Fibroblast of skin of right biceps (primary cell): ENCODE data around the gene ZNF777.
"Not testable (repeated sequence)": the region's sequence is repeated elsewhere in the genome, so short reads cannot be mapped to it uniquely, and the experiment has no call there.

Experiments used
- DNase-seq: peaks from one replicate; pipeline ENCODE4 v3.0.0-alpha.2; 2013

ZNF777 gene

DNA sequence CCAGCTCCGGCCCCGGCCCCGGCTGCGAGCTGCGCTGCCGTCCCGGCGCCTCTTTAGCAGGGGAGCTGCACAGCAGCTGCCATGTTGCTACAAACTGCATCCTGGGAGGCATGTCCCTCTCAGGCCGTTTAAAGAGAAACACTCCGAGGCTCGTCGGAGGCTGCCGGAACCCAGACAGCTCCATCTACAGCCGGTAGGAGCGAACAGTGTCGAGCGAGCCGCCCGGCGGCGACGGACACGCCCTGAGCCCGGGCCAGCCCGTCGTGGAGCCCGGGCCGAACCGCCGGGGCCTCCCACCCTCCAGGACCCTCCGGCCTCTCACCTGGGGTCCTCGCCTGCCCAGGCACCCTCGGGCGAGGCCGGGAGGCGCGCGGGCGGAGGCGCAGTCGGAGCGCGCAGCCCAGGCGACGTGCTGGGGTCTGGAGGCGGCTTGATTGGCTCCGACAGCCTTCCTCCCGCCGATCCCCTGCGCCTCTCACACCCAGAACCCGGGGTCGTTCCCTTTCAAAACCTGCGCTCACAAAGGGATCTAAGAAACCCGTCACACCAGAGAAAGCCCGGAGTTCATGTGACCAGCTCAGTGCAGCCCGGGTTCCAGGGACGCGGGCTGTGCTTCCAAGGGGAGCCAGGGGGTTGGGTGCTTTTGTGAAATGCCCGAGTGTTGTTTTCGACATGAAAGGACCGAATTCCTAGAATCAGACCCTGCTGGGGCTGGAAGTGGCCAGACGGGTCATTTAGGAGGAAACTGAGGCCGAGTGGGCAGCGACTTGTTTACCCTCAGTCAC is at the start of gene ZNF777:
ZNF777 (minus strand) TSS at position 570 of the 785 bp plus-strand sequence. CDS start 5,040 bp downstream, outside the sequence.
- peak; percentile 90 for DNase-seq

GRCh38 chr7:149510248-149510647 is 49.4 kb upstream of the ZNF777 start:
- no peak for DNase-seq

GRCh38 chr7:149509774-149510173 is 48.9 kb upstream of the ZNF777 start:
- no peak for DNase-seq

- DNase-seq, result no peak
Measured at GRCh38 chr7:149505551-149505950, 44.7 kb upstream of the ZNF777 start.

GRCh38 chr7:149501651-149502050 is 40.8 kb upstream of the ZNF777 start:
- no peak for DNase-seq

DNA sequence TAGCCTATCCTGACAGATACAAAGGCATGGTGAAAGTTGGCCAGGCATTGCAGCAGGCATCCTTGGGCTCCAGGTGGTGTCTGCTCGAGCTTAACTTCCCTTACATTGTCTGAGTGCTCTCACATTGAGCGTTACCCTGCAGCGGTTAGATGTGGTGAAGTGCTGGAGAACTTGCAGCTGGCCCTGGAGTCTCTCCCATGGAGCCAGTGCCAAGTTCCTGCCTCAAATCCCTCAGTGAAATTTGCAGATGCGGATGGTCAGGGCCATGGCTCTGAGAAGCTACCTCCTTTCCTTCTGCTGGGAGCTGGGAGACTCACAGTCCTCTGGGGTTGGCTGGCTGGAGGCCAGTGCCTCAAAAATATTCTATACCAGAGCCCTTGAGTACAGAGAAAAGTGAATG is 40.0 kb upstream of the ZNF777 start:
- DNase-seq, result no peak

DNA sequence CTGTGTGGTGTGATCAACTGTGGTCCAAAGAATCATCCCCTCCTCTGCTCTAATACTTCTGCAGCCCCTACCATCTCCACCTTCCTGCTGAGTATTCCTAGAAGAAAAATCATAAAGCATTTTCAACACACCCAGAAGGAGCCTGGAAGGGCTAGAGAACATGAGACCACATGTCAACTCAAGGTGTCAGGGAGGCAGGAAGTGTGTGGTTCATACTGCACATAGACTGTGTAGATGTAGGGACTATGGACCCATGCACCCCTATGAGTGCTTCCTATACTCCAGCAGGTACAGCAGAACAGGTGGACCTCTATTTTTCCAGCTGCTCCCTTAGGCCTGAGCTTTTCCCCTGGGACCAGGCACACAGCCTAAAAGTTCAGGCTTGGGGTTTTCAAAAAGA is 39.3 kb upstream of the ZNF777 start:
- DNase-seq, result no peak

- DNase-seq, result no peak
Measured at GRCh38 chr7:149498811-149499210, 37.9 kb upstream of the ZNF777 start.

- DNase-seq, result peak; percentile 86
Measured at GRCh38 chr7:149497467-149498261, 36.8 kb upstream of the ZNF777 start, which contains the start of gene ZNF746. TSS of gene ZNF746 (minus strand) at chr7:149497809. CDS start at chr7:149497536, 273 bp downstream.

GRCh38 chr7:149496642-149497391 is 36.0 kb upstream of the ZNF777 start:
- peak; percentile 38 for DNase-seq

- peak; percentile 84 for DNase-seq
Measured at GRCh38 chr7:149495785-149496641, 35.2 kb upstream of the ZNF777 start.

- DNase-seq, result no peak
Measured at GRCh38 chr7:149494738-149495368, 34.0 kb upstream of the ZNF777 start.

- DNase-seq, result not testable (repeated sequence)
Measured at GRCh38 chr7:149493975-149494374, 33.1 kb upstream of the ZNF777 start.

- no peak for DNase-seq
Measured at GRCh38 chr7:149493366-149493765, 32.5 kb upstream of the ZNF777 start.

DNA sequence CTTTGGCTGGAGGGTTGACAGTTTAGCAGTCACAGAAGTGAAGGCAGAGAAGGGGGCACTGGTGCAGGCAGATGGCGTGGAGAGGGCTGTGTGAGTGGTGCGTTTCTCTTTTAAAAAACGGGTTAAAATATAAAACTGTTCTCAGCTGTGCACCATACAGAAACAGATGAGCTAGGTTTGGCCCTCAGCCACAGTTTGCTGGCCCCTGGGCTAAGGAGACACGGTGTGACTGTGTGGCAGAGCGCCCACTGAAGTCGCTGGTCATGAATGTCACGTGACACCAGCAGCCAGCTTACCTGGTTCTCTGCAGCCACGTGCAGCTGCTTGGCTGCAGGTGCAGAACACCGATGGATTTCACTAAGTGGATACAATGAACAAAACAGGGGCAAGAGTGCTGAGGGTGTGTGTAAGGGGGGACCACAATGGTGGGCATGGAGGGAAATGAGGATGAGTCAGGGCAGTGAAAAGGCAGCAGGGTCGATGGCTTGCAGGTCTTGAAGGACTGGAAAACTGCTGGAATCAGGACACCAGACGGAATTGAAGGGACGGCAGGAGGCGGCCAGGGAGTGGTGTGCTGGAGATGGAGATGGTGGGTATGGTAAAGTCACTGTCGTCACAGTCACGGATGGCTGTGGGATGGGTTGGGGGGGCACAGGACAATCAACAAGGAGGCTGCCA is 29.4 kb upstream of the ZNF777 start:
- DNase-seq, result no peak

DNA sequence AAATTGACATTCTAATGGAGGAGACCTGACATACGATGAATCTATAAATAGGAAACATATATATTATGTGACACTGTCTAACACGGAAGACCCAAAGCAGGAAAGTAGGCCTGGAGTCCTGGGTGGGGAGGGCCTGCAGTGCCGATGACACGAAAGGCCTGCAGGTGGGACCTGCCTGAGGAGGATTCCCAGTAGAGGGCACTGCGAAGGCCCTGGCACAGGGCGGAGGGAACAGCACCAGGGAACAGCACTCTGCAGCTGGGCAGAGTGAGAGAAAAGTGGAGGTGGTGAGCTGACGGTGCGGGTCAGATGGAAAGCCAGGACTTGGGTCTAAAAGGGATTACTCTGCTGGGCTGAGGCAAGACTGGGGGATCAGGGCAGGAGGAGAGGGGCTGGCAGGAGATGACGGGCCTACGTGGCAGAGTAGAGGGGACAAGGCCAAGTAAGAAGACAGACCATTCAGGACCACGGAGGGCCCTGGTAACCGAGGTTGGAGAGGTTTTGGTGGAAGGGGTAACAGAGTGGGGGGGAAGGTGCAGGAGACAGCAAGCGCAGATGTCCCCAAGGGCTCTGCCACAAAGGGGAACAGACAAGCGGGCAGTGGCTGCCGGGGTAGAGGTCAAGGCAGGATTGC is 28.6 kb upstream of the ZNF777 start:
- DNase-seq, result no peak

DNA sequence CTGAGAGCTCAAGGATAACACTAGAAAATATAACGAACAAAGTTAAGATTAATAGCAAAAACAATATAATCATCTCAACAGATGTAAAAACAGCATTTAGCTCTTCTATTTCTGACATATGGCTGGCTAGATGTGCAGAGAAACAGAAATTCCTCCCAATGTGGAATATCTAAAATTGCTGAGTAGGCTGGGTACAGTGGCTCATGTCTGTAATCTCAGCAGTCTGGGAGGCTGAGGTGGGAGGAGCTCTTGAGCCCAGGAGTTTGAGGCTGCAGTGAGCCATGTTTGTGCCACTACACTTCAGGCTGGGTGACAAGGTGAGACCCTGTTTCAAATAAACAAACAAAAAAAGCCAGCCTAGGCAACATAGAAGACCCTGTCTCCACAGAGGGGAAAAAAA is 18.7 kb upstream of the ZNF777 start:
- DNase-seq, result no peak

DNA sequence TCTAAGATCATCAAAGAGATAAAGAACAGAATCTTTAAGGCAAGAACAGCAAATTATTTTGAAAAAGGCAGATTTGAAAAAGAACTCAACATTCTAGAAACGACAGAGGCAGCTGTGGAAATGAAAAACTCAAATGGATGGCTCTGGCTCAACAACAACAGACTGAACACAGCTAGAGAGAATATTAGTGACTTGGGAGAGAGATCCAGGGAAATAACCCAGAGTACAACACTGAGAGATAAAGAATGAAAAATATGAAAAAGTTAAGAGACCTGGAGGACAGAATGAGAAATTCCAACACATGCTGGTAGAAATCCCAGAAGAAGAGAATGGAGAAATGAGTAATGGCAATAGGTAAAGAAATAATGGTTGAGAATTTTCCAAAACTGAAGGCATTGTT is 17.9 kb upstream of the ZNF777 start:
- no peak for DNase-seq

- no peak for DNase-seq
Measured at GRCh38 chr7:149477494-149478443, 16.9 kb upstream of the ZNF777 start.
